ENCODE data around the gene DMAC2L.

DMAC2L gene

DNA sequence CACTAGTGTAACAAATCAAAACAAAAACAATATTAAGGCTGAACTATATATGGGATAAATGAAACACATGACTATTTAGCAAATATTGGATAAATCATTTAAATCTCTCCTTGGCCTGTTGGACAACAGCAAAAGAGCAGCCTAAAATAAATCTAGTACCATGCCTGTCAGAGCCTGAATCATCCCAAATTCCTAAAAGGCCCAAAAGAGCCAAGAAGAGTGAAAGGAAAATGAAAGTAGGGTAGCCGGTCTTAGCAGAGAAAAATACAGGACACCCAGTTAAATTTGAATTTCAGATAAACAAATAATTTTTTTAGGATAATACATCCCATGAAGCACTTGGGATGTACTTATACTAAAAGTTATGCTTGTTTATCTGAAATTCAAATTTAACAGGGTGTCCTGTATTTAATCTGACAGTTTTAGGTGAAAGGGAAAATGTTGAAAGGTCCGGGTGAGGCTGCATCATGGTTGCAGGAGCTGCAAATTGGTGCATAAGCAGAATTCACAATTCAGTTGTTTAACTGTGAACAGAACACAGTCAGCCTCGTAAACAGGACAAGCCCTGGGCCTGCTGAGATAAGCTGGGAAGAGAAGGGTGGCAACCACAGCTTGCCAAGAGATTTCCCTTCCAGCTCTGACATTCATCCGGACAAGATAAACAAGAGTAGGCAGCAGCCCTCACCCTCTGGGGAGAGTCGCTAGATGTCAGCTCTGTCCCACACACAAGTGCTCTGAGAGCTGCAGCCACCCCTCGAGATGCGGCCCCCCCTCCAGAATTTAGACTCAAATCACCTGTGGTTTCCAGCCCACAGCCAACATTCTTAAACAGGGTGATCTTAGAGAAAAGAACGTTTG is 30.3 kb downstream of the DMAC2L start:
- Histone ChIP-seq H3K4me3 (ENCODE audit: low read length) (no peak overlapping the region), H4K20me1 (ENCODE audit: control insufficient read depth, insufficient read depth, low read depth, low read length) (no peaks in the 10 kb centered on the region), H3K27ac (ENCODE audit: low read depth, low read length) (no peak overlapping the region), H3F3A (ENCODE audit: control insufficient read depth, insufficient read depth) (no peaks in the 10 kb centered on the region), H3K9me2 (replicated peaks; ENCODE audit: control insufficient read depth, low read length) (no peaks in the 10 kb centered on the region), H3K27me3 (ENCODE audit: control insufficient read depth, low read length) (no peaks in the 10 kb centered on the region), H3K79me2 (ENCODE audit: control insufficient read depth, low read length) (no peaks in the 10 kb centered on the region), H3K4me1 (ENCODE audit: control insufficient read depth, low read length) (no peaks in the 10 kb centered on the region), H3K36me3 (ENCODE audit: control insufficient read depth, low read length) (no peaks in the 10 kb centered on the region), H3K9me3 (ENCODE audit: control insufficient read depth, insufficient read depth, low read length) (no peaks in the 10 kb centered on the region), H3K4me2 (ENCODE audit: low read length) (no peak overlapping the region)
- TF ChIP-seq EZH2phosphoT487 (IDR thresholded peaks at IDR 0.05; ENCODE audit: borderline replicate concordance, low read length) (no peak), CTCF (IDR thresholded peaks at IDR 0.05; ENCODE audit: low read depth, low read length, poor library complexity, severe bottlenecking) (no peak)

DNA sequence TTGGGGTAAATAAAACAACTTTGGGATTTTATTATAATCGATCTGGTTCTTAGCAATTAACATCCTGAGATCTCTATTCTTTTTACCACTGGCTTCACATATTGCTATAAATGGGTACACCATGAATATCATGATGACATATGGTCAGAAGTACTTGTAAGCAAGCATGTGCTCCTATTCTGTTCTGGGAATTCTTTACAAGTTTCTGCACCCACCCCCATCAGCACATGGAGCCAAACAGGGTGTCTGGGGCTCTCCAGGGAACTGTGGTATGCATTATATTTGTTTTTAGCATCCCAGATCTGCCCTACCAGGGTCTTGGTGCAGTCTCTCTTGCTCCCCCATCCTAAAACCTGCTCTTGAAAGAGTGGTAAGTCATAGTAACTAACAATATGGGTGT is 31.3 kb downstream of the DMAC2L start:
- Histone ChIP-seq H3K4me1 (ENCODE audit: control insufficient read depth, low read length) (no peaks in the 10 kb centered on the region), H3K27me3 (ENCODE audit: control insufficient read depth, low read length) (no peaks in the 10 kb centered on the region), H3K9me2 (replicated peaks; ENCODE audit: control insufficient read depth, low read length) (no peaks in the 10 kb centered on the region), H3K4me3 (ENCODE audit: low read length) (no peak overlapping the region), H4K20me1 (ENCODE audit: control insufficient read depth, insufficient read depth, low read depth, low read length) (no peaks in the 10 kb centered on the region), H3K36me3 (ENCODE audit: control insufficient read depth, low read length) (no peaks in the 10 kb centered on the region), H3K4me2 (ENCODE audit: low read length) (no peak overlapping the region), H3K27ac (ENCODE audit: low read depth, low read length) (no peak overlapping the region), H3K79me2 (ENCODE audit: control insufficient read depth, low read length) (no peaks in the 10 kb centered on the region), H3F3A (ENCODE audit: control insufficient read depth, insufficient read depth) (no peaks in the 10 kb centered on the region), H3K9me3 (ENCODE audit: control insufficient read depth, insufficient read depth, low read length) (no peaks in the 10 kb centered on the region)
- TF ChIP-seq CTCF (IDR thresholded peaks at IDR 0.05; ENCODE audit: low read depth, low read length, poor library complexity, severe bottlenecking) = no peak
- TF ChIP-seq EZH2phosphoT487 (IDR thresholded peaks at IDR 0.05; ENCODE audit: borderline replicate concordance, low read length) = no peak

GRCh38 chr14:50344116-50344775 is 32.1 kb downstream of the DMAC2L start:
- H3F3A ChIP-seq (ENCODE audit: control insufficient read depth, insufficient read depth) = no peaks in the 10 kb centered on the region
- no peaks in the 10 kb centered on the region for H4K20me1 ChIP-seq (ENCODE audit: control insufficient read depth, insufficient read depth, low read depth, low read length)
- H3K4me1 ChIP-seq (ENCODE audit: control insufficient read depth, low read length) = no peaks in the 10 kb centered on the region
- no peak overlapping the region for H3K4me3 ChIP-seq (ENCODE audit: low read length)
- no peak for TF ChIP-seq EZH2phosphoT487 (IDR thresholded peaks at IDR 0.05; ENCODE audit: borderline replicate concordance, low read length)
- no peak for TF ChIP-seq CTCF (IDR thresholded peaks at IDR 0.05; ENCODE audit: low read depth, low read length, poor library complexity, severe bottlenecking)
- no peaks in the 10 kb centered on the region for H3K36me3 ChIP-seq (ENCODE audit: control insufficient read depth, low read length)
- no peaks in the 10 kb centered on the region for H3K9me3 ChIP-seq (ENCODE audit: control insufficient read depth, insufficient read depth, low read length)
- H3K27me3 ChIP-seq (ENCODE audit: control insufficient read depth, low read length) = no peaks in the 10 kb centered on the region
- no peaks in the 10 kb centered on the region for H3K79me2 ChIP-seq (ENCODE audit: control insufficient read depth, low read length)
- no peaks in the 10 kb centered on the region for H3K9me2 ChIP-seq (replicated peaks; ENCODE audit: control insufficient read depth, low read length)
- no peak overlapping the region for H3K4me2 ChIP-seq (ENCODE audit: low read length)
- no peak overlapping the region for H3K27ac ChIP-seq (ENCODE audit: low read depth, low read length)
